Ovary (tissue), 3 donors: ENCODE results near the gene EEF1G.

Source experiments
- CTCF ChIP-seq, 3 donors: fragments of 450-650 bp in 2 of 3; fragments of 200-600 bp in 1 of 3; IDR thresholded peaks; one replicate each; pipeline versions ENCODE4 v1.5.1 to v1.8.0; 2016 to 2022; ENCODE audit warnings: antibody characterized with exemption in 3 of 3, mild to moderate bottlenecking in 1 of 3
- EP300 ChIP-seq: sonication (generic); formaldehyde crosslinking; IDR thresholded peaks from one replicate; pipeline ENCODE4 v1.6.1; 2017; ENCODE audit warnings: antibody characterized with exemption
- POLR2A ChIP-seq: fragments of 450-650 bp; IDR thresholded peaks from one replicate; pipeline ENCODE4 v1.6.1; 2017; ENCODE audit warnings: antibody characterized with exemption, mild to moderate bottlenecking, moderate library complexity
- donor health status: DM: no; HTN: no; CAD: no.

- no peak for TF ChIP-seq CTCF (IDR thresholded peaks at IDR 0.05)
- TF ChIP-seq POLR2A: no peak
- TF ChIP-seq EP300: no peak
These were observed 38.7 kb downstream of the EEF1G start for GRCh38 chr11:62534779-62535545.
